Measurements from ENCODE around the gene AHNAK2.

DNA sequence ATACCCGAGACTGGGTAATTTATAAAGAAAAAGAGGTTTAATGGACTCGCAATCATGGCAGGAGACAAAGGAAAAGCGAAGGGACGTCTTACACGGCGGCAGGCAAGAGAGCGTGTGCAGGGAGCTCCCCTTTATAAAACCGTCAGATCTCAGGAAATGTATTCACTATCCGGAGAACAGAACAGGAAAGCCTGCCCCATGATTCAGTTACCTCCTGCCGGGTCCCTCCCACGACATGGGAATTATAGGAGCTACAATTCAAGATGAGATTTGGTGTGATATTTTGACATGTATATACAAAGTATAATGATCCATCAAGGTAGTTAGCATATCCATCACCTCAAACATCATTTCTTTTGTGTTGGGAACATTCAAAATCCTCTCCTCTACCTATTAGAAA, 45.0 kb upstream of the AHNAK2 start:
- TF ChIP-seq, protein P1, sequence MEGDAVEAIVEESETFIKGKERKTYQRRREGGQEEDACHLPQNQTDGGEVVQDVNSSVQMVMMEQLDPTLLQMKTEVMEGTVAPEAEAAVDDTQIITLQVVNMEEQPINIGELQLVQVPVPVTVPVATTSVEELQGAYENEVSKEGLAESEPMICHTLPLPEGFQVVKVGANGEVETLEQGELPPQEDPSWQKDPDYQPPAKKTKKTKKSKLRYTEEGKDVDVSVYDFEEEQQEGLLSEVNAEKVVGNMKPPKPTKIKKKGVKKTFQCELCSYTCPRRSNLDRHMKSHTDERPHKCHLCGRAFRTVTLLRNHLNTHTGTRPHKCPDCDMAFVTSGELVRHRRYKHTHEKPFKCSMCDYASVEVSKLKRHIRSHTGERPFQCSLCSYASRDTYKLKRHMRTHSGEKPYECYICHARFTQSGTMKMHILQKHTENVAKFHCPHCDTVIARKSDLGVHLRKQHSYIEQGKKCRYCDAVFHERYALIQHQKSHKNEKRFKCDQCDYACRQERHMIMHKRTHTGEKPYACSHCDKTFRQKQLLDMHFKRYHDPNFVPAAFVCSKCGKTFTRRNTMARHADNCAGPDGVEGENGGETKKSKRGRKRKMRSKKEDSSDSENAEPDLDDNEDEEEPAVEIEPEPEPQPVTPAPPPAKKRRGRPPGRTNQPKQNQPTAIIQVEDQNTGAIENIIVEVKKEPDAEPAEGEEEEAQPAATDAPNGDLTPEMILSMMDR (IDR thresholded peaks at IDR 0.05): no peak
- TF ChIP-seq POLR2A (IDR thresholded peaks at IDR 0.05): no peak
- TF ChIP-seq POLR2AphosphoS5 (IDR thresholded peaks at IDR 0.05): no peak
